Dermis blood vessel endothelial cell (primary cell): ENCODE results near the gene TBCK. TPM values are rescaled to one million over a fixed set of nuclear protein-coding genes. Genes with fewer than 3 reads are reported as not detected.

ENCODE experiments used
- DNase-seq: peaks from one replicate; pipeline ENCODE4 v3.0.0; 2010
- total RNA-seq: library from RNA; depleted of rRNA; stranded (reverse); fragments of >200 nt; gene quantifications from 2 replicates; pipeline ENCODE4 v1.2.3, GENCODE V29; 2014

The TBCK gene
- total RNA-seq, 1 donor from 2014 or later: 44.1 TPM

DNA sequence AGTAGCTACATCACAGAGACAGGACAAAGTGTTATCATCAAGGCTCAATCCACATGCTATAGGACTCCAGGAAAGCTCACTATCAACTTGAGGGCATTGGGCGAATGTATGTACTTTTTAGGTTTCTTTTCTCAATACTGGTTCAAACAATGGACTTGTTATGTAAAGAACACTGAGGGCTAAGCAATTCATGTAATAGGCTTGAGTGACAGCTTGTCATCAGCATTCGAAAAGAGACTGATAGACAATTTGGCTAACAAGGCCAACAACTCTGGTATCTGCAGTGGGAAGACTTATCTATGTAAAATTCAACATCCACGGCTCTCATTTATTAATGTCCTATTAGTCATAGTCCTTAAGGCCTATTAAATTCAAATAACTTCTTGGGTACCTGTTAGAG is 279.7 kb downstream of the TBCK start:
- DNase-seq: no peak

DNA sequence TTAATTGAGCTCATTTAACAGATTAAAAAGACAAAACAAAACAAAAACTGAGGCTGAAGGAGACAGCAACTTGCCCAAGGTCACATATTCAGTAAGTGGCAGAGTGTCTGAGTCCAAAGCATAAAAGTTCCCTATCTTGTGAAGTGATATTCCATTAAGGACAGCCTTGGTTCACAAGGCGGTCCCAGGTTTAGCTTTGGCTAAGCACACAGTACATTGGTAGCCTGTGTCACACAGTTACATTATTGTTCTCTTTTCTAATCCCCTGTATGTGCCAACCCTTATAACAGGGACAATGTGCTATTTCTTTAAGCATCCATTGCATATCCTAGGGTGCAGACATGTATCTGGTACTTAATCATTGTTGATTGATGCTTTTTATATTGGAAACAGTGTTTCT is 280.8 kb downstream of the TBCK start:
- DNase-seq: no peak

DNA sequence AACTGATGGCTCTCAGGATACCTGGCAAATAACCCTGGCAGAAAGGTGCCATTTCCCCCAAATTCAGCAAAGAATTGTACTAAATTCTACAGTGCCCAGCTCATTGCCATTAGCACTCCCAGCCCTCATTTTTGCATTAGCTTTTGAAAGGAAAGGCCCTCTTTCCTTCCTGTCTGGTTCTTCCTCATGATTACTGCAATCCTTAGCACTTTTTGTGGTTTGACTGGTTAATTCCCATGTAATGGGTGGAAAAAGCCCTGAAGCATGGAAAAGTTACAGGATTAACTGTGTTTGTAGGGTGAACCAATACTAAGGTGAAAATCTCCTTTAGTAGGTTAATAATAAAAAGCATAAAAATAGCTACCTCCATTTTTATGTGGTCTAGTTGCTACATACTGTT is 281.3 kb downstream of the TBCK start:
- DNase-seq: no peak

DNA sequence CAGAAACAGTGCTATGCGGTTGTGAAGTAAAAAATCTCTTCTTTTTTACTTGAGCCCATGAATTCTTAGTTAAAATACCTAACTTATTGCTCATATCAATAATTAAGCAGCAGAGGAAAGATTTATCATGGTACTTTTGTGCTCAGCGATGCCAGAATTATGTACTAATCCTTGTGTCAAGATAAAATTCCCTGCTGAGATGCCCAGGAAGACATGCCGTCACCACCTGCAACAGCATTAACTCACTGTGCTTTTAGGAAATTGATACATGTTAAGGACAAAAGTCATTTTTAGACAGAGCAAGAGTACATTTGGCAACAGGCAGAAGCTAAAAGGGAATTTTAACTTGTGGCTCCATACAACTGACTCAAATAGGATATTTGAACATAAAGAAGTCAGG is 281.8 kb downstream of the TBCK start:
- no peak for DNase-seq

DNA sequence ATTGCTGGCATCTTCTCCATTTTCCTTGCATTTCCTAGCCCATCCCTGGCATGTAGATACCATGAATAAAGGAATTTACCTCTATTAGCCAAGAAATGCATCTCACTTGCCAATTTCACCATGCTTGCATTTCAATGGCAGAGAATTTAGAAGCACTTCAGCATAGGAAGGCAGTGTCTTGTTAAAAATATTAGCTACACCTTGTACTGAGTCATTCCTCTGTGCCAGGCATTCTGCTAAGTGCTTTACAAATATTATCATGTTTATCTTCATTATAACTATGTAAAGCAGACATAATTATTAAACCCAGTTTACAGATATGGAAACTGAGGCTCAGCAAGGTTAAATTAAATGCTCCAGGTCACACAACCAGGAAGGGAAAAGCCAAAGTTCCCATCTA is 282.5 kb downstream of the TBCK start:
- DNase-seq: no peak

DNA sequence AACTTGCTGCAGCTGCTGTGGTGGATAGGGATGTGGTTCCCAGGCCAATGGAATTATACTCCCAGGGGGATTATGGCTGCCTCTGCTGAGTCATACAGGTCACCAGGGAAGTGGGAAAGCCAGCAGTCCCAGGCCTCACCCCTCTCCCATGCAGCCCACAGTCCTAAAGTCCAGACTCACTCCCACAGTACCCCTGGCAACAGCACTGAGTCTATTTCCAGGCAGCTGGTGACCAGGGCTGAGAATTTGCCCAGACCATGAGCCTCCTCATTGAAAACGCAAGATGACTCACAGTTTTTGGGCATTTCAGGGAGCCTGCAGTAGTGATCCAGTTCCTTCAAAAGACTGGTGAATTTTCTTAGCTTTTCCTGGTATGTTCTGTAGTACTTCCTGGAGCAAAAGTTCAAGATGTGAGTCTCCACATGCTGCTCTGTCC is 283.1 kb downstream of the TBCK start:
- no peak for DNase-seq

DNA sequence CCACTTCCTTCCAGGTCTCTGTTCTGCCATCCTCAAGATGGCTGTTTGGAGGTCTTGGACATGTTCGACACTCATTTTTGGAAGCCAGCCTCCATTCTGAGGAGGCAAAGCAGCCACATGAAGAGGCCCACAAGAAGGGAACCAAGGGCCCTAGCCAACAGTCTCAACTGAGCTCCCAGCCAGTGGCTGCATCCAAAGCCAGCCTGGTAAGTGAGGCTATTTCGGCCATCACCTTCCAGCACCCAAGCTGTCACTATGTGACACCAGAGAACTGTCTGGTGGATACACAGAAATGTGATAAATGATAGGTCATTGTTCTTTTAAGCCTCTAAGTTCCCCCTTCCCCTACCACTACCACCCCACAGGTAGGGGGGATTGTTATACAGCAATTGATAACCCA is 293.6 kb downstream of the TBCK start:
- no peak for DNase-seq

DNA sequence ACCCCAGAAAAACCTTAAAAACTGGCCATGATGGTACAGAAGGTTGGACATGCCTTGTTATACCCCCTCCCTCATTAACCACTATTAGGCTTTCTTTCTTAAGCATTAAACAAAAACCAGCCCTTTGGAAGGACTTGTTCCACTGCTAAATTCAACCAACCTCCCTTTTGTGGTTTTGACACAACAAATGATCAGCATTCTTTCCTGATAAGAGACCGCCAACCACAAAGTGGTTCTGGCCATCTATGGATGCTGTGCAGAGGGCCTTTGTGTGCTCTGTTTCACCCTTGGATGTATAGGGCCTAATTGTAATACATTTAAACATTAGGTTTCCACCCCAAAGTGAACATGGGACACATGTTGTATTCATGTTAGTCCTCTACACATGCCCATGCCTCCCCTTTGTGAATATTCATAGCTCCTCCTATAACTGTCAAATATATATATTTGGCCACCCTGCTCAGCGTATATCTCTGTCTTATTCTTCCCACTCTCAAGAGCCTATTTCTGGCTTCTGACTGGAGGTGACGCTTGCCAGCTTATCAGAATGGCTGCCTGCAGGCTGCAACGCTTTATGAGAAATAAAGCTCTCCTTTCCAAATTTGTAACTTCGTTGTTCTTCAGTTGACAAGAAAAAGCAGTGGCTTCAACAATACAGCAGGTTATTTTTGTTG is 294.1 kb downstream of the TBCK start:
- DNase-seq: no peak

DNA sequence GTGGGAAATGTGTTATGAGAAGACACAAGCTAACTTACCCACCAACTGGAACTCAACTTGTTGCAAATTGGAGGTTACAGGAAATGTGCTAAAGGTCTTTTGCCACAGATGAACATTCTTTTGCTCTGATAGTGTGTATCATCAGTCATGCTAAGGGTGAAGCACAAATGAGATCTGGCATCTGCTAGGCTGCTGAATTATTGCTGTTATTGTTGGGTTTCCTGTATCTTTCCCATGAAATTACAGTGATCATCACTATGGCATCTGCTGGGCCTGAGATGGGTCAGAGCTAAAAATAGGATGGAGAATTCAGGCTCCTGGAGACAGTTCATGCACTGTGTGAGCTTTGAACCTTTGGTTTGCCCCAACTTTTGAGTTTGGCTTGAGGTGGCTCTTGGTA is 296.2 kb downstream of the TBCK start:
- DNase-seq: no peak

DNA sequence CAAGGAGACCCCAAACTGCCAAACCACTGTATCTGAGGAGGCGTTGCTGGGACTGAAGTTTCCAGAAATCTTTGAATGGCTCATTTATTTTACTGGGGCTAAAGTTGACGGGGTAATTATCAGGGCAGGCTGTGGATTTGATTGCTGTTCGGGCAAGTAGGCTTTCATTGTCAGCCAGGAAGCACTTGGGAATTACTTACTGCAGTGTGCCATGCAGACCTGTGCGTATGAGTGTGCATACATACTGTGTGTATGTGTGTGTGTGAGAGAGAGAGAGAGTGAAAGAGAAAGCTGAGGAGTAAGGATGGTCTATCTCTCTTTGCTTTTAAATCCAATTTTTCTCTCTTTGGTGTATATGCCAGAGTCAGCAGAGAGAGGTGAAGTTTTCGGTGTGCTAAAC is 298.0 kb downstream of the TBCK start:
- DNase-seq: no peak

DNA sequence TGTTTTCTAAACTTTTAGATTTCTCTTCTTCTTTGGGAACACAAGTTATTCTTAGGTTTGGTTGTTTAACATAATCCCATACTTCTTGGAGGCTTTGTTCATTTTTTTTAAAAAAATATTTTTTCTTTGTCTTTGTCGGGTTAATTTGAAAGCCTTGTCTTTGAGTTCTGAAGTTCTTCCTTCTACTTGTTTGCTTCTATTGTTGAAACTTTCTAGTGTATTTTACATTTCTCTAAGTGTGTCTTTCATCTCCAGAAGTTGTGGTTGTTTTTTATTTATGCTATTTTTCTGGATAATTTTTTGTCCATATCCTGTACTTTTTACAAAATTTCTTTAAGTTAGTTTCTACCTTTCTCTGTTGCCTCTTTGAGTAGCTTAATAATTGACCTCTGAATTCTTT is 304.6 kb downstream of the TBCK start:
- no peak for DNase-seq

DNA sequence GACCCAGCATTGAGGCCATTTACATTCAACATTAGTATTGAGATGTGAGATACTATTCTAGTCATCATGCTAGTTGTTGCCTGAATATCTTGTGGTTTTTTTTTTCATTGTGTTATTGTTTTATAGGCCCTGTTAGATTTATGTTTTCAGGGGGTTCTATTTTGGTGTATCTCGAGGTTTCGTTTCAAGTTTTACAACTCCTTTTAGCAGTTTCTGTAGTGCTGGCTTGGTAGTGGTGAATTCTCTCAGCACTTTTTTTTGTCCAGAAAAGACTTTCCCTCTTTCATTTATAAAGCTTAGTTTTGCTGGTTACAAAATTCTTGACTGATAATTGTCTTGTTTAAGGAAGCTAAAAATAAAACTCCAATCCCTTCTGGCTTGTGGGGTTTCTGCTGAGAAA is 305.2 kb downstream of the TBCK start:
- DNase-seq: no peak

DNA sequence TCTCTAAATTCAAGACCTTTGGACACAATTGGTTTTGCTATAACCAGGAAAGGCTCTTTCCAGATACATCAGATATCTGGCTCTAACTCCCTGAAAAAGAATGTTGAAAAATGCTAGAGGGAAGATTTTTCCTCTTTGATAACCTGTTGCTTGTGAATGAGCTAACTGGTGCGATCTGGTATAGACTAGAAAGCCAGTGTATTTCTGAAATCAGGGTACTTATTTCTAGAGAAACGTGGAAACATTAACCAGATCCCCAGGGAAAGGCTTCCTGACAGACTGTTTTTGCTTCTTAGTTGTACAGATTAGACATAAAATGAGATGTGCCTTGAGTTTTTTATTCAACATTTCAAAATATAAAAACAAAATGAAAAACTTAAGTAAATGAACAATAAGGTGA is 313.0 kb downstream of the TBCK start:
- DNase-seq: no peak

DNA sequence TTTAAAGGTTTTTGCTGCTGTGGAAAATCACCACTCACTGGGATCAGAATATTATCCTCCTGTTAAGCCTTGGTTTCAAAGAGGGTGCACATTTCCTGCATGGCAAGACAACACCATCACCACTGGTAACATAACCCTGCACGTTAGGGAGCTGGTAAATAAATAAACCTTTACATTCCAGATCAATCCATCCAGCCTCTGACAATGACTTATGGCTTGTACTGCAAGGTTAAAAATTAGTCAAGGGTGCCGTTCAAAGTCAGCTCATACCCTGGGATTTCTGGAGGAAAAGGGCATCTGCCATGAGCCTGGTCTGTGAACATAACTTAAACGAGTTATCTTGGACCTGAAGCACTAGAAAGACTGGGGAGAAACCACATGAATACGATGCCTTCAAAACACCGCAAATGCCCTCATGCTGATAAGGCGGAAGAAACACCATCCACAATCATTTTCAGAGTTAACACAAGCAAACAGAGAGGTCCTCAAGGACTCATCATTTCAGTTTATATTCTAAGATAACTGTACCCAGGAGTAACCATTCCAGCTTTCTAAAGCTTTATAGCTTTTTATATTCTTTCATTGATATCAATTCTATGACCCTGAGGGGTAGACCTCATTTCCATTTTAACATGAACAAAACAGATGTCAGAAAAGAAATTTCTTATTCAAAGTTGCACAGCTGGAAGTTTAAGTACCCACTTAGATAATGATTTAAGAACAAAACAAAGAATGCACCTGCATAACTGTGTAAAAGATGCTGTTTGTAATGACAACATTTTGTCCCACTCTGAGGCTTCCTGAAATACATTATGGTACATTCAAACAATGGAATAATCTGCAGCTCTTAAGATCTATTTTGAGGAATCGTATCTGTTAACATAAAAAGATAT is 317.6 kb downstream of the TBCK start:
- no peak for DNase-seq

DNA sequence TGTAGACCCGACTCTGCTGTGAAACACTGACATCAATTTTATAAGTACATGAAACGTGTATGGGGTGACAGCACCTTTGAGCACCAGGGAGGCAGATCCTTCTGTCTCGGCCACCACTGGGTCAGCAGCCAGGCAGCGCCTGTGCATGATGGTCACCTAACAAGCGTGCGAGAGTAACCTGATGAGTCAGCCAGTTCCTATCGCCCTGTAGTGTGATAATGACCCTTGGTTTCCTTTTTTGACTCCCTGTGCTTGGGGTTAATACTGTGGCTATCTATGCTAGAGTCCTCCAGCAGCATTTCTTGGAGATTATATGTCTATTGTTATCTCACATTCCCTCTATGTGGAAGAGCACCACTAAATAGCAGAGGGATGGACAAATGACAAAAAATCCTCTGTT is 319.2 kb downstream of the TBCK start:
- DNase-seq: peak; percentile 70

DNA sequence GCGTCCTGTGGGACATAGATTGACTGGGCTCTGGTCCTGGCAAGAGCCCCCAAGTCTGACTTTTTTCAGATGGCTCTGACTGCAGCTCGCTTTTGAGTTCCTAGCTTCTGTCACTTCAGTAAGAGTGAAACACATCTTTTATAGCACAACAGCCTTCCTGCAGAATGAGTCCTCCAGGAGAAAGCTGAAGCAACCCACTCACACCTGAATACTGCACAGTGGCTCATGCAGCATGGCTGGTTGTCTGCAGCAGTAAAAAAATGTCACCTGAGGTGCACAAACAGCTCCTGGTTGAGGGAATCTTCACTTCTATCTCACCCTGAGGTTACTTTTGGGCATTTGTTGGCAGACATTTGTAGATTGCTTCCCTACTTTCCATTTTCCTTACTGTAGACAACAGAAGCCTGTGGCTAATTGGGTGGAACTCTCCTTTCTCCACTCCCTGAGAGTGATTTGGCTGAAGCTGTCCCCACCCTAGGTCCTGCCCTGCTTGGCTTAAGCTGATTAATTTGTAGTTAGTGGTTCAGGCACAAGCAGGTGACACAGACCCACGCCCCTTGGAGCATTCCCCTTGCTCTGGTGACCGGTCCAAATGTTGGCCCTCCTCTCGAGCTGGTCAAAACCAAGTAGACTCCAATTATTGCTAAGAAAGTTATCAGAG is 321.0 kb downstream of the TBCK start:
- no peak for DNase-seq

DNA sequence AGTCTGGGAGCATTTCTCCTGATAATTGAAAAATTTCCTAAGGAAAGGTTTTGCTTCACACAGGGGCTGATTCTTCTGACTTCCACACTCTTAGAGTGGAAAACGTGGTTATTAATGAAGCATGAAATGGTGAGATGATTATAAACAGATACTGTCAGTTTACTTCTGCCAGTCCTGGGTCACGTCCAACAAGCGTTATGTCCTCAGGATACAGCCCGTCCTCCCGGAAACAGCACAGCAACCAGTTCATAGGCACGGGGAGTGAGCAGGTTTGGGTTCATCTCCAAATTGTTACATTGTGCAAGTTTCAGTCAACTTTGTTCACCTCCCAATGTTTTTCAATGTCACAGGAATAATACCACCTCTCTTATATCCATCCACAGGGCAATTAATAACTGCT is 321.9 kb downstream of the TBCK start:
- peak; percentile 40 for DNase-seq

DNA sequence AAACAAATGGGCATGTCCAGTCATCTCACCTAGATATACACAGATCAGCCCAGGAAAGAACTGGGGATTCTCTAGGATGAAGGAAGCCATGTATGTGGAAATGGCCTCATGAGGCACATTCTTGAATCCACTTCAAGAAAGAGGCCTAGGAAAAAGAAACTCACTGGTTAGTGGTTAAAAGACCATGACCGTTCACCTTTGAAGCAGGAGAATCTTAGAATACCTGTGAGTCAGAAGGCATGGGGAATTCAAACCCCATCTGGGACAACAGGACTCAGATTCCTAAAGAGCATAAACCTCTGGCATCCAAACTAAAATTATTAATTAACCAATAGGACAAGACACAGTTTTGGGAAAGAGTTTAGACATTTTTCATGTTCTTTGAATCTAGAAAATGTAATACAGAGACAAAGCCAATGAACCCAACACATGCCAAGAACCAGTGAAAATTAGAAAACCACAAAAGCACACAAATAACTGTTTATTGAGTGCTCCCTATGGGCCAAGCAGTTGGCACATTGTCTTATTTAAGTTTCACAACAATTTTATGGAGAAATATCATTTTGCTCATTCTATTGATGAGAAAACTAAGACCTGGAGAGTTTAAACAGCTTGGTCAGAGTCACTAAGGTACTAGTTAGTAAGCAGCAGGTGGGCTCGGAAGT is 323.2 kb downstream of the TBCK start:
- no peak for DNase-seq

DNA sequence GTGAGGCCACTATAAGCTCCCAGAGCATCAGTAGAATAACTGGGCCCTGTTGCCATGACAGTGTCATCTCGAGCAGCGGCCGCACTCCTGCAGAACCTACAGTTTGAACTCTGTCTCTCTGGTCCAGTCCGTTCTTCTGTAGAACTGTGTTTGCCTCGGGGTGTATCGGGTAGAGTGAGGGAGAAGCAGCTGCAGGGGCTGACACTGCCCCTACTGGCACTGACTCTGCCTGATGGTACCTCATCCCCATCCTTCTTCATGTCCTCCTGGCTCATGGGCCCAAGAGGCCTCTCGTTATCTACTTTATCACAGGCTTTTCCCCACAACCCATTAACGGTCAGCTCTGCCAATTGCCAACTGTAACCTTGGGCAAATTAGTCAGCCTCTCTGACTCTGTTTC is 324.3 kb downstream of the TBCK start:
- peak; percentile 7 for DNase-seq
